ENCODE measurements around the gene AKR1C8. TPM values are rescaled to one million over a fixed set of nuclear protein-coding genes. Genes with fewer than 3 reads are reported as not detected.
"Not testable (repeated sequence)": the region's sequence is repeated elsewhere in the genome, so short reads cannot be mapped to it uniquely, and the experiment has no call there.

The AKR1C8 gene
- total and polyA plus RNA-seq, 7 donors, result not detected

DNA sequence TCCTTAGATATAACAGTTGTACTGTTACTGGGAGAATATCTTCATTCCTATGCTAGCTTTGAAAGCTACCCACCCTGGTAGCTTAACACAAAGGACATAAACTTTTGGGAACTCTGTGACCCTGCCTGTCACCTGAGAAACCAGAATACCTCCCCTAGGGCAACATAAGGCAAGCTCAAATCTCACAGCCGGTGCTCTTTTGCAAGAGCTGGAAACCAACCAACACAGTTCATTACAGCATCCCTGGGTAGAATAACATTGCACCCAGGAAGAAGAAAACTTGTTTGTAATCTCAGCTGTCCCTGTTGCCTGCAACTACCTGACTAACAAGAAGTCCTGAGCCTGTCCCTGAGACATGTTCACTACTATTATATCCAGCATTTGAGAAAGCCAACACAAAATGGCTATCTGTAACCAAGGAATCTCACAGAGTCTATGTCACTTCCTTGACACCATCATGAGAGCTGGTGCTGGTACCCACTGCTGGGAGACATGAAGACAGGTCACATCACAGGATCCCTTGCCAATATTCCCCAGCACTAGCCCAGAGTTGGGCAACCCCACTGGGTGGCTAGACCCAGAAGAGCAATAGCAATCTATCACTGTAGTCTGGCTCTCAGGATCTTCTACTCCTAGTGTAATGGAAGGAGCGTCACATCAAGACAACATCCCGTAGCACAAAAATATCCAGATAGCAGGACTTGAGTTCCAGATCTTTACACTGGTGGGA, 59.5 kb downstream of the AKR1C8 start:
- TF ChIP-seq EP300 (IDR thresholded peaks at IDR 0.05) (no peak), POLR2A (IDR thresholded peaks at IDR 0.05) (no peak), POLR2AphosphoS5 (IDR thresholded peaks at IDR 0.05) (no peak)
- TF ChIP-seq, protein P1, sequence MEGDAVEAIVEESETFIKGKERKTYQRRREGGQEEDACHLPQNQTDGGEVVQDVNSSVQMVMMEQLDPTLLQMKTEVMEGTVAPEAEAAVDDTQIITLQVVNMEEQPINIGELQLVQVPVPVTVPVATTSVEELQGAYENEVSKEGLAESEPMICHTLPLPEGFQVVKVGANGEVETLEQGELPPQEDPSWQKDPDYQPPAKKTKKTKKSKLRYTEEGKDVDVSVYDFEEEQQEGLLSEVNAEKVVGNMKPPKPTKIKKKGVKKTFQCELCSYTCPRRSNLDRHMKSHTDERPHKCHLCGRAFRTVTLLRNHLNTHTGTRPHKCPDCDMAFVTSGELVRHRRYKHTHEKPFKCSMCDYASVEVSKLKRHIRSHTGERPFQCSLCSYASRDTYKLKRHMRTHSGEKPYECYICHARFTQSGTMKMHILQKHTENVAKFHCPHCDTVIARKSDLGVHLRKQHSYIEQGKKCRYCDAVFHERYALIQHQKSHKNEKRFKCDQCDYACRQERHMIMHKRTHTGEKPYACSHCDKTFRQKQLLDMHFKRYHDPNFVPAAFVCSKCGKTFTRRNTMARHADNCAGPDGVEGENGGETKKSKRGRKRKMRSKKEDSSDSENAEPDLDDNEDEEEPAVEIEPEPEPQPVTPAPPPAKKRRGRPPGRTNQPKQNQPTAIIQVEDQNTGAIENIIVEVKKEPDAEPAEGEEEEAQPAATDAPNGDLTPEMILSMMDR (IDR thresholded peaks at IDR 0.05), result no peak
- no peak for DNase-seq
- no peak overlapping the region for H3K4me3 ChIP-seq
- H3K27me3 ChIP-seq, result no peaks in the 10 kb centered on the region
- intact Hi-C loops (cut with DNase I), result no loop called here
- WGBS, 2 donors, result 76 to 93% methylated on average over 3 of the region's 3 CpGs
- no peaks in the 10 kb centered on the region for H3K36me3 ChIP-seq
- H3K9me3 ChIP-seq, result no peaks in the 10 kb centered on the region
- no peaks in the 10 kb centered on the region for H3K4me1 ChIP-seq
- no peak overlapping the region for H3K27ac ChIP-seq

DNA sequence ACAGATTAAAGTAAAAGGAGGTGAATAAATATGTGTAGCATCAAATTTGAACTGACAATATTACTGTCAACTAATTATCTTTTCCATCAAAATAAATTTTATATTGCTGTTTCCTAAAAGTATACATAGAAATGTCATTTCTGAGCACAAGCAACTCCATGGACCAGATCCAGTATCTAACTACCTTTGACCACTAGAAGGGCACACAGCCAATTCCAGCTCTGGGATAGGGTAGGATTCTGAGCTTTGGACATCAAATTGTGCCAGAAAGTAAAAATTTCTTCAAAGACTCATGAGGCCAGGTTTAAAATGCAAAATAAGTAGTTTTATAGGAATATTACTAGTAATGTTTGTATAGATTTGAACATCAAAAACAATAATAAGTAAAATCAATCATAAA, 61.1 kb downstream of the AKR1C8 start:
- intact Hi-C loops (cut with DNase I), result no loop called here
- TF ChIP-seq POLR2AphosphoS5 (IDR thresholded peaks at IDR 0.05), result no peak
- TF ChIP-seq POLR2A (IDR thresholded peaks at IDR 0.05), result no peak
- TF ChIP-seq, protein P1 (IDR thresholded peaks at IDR 0.05), result no peak
- no peak for TF ChIP-seq EP300 (IDR thresholded peaks at IDR 0.05)
- Histone ChIP-seq H3K4me1 (no peaks in the 10 kb centered on the region), H3K27me3 (no peaks in the 10 kb centered on the region), H3K4me3 (no peak overlapping the region), H3K9me3 (no peaks in the 10 kb centered on the region), H3K36me3 (no peaks in the 10 kb centered on the region), H3K27ac (no peak overlapping the region)
- DNase-seq, result no peak

DNA sequence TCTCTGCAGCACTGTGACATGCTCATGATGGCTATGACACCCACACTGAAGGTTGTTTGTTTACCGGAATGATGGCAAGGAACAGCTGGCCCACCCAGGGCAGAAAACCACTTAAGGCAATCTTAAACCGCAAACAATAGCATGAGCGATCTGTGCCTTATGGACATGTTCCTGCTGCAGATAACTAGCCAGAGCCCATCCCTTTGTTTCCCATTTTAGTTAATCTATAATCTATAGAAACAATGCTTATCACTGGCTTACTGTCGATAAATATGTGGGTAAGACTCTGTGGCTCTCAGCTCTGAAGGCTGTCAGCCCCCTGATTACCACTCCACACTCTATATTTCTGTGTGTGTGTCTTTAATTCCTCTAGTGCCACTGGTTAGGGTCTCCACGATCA, 65.0 kb downstream of the AKR1C8 start:
- DNase-seq; H3K27me3 ChIP-seq; H3K36me3 ChIP-seq; H3K4me1 ChIP-seq; H3K9me3 ChIP-seq; H3K27ac ChIP-seq; H3K4me3 ChIP-seq; intact Hi-C loops (cut with DNase I): not testable (repeated sequence)
- WGBS, 2 donors, result 89 to 91% methylated on average over 5 of the region's 5 CpGs

DNA sequence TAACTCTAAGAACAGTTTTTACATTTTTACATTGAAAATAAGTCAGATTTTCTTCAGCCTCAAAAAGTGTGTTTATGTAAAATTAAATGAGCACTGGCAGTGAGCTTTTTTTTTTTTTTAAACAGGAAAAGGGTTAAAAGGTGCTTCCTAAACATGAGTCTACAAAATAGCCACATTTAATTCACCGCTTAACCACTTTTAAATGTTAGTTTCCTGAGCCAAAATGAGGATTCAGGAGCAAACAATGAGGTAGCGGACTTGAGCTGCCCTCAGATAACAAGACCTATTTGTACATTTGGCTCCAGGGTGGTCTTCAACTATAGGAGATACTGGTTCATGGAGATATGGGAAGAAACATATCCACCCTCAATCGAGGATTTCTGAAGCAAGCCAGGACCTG, 67.9 kb downstream of the AKR1C8 start:
- H3K4me3 ChIP-seq, result no peak overlapping the region
- H3K36me3 ChIP-seq, result no peaks in the 10 kb centered on the region
- intact Hi-C loops (cut with DNase I), result no loop called here
- H3K9me3 ChIP-seq, result no peaks in the 10 kb centered on the region
- 54 to 84% methylated on average over 3 of the region's 3 CpGs for WGBS, 2 donors
- no peaks in the 10 kb centered on the region for H3K4me1 ChIP-seq
- TF ChIP-seq POLR2A (IDR thresholded peaks at IDR 0.05) (no peak), POLR2AphosphoS5 (IDR thresholded peaks at IDR 0.05) (no peak), EP300 (IDR thresholded peaks at IDR 0.05) (no peak)
- TF ChIP-seq, protein P1 (IDR thresholded peaks at IDR 0.05), result no peak
- DNase-seq, result no peak
- H3K27me3 ChIP-seq, result no peaks in the 10 kb centered on the region
- no peak overlapping the region for H3K27ac ChIP-seq

DNA sequence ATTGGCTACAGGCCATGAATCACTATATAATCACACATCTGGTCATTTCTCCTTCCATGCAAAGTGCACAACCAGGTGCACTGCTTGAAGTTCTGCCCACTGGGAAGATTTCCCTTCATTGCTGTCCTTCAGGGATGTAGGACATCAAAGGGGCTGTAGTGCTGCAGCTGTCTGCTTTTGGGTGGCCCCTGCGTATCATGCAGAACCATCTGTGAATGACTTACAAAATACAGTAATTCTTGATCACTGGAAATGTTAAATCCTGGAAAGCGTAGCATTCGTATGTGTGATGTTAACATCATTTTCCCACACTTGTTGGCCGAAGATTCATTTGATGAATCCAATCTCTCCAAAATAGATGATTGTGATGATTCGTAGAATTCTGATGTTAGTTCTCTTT, 68.3 kb downstream of the AKR1C8 start:
- H3K36me3 ChIP-seq, result no peaks in the 10 kb centered on the region
- no peak for DNase-seq
- H3K4me1 ChIP-seq, result no peaks in the 10 kb centered on the region
- TF ChIP-seq EP300 (IDR thresholded peaks at IDR 0.05) (no peak), POLR2A (IDR thresholded peaks at IDR 0.05) (no peak), POLR2AphosphoS5 (IDR thresholded peaks at IDR 0.05) (no peak)
- TF ChIP-seq, protein P1 (IDR thresholded peaks at IDR 0.05), result no peak
- no peak overlapping the region for H3K27ac ChIP-seq
- WGBS, 2 donors, result 54 to 85% methylated on average over 5 of the region's 5 CpGs
- H3K27me3 ChIP-seq, result no peaks in the 10 kb centered on the region
- intact Hi-C loops (cut with DNase I), result no loop called here
- H3K9me3 ChIP-seq, result no peaks in the 10 kb centered on the region
- H3K4me3 ChIP-seq, result no peak overlapping the region

DNA sequence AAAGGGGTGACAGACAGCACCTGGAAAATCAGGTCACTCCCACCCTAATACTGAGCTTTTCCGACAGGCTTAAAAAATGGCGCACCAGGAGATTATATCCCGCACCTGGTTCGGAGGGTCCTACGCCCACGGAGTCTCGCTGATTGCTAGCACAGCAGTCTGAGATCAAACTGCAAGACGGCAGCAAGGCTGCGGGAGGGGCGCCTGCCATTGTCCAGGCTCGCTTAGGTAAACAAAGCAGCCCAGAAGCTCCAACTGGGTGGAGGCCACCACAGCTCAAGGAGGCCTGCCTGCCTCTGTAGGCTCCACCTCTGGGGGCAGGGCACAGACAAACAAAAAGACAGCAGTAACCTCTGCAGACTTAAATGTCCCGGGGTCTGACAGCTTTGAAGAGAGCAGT, 75.1 kb downstream of the AKR1C8 start:
- H3K4me3 ChIP-seq; H3K36me3 ChIP-seq; intact Hi-C loops (cut with DNase I); DNase-seq; H3K9me3 ChIP-seq; H3K27me3 ChIP-seq; H3K4me1 ChIP-seq; H3K27ac ChIP-seq: not testable (repeated sequence)
- WGBS, 2 donors, result 93 to 96% methylated on average over 7 to 12 of the region's 12 CpGs
